ENCODE results near the gene BLACAT1.

DNA sequence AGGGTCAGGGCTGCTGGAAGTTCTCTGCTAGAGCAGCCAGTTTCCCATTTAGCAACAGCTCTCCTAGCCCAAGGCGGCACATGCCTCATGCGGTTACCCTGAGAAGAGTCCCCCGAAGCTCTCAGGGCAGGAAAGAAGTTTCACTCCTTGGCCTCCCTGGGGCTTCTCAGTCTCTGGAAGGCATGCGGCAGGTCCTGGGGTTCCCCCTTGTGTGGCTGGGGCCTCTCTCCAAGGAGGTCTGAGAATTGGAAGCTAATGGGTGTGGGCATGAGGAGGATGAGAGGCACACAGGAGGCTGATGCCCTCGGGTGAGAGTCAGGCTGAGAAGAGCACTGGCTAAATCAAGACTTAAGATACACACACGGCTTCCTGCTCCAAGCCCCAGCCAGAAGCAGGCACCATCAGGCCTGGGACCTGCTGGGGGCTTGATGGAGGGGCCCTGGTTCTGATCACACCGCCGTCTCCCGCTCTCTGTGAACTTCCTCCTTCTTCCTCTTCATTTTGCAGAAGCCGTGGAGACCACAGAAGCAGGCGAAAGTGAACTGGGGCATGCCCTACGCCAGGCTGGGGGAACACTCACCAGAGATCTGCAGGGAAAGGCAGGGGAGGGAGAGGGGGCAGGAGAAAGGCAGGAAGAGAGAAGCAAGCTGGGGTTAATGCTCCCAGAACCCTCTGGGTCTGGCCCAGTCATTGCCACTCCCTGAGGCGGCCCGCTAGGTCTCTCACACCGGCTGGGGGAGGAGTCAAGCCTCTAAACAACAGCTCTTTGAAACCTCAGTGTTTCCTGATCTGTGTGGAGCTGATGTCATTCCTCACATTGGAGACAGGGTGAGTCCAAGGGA is 15.1 kb downstream of the BLACAT1 start:
- TF ChIP-seq, protein P1, sequence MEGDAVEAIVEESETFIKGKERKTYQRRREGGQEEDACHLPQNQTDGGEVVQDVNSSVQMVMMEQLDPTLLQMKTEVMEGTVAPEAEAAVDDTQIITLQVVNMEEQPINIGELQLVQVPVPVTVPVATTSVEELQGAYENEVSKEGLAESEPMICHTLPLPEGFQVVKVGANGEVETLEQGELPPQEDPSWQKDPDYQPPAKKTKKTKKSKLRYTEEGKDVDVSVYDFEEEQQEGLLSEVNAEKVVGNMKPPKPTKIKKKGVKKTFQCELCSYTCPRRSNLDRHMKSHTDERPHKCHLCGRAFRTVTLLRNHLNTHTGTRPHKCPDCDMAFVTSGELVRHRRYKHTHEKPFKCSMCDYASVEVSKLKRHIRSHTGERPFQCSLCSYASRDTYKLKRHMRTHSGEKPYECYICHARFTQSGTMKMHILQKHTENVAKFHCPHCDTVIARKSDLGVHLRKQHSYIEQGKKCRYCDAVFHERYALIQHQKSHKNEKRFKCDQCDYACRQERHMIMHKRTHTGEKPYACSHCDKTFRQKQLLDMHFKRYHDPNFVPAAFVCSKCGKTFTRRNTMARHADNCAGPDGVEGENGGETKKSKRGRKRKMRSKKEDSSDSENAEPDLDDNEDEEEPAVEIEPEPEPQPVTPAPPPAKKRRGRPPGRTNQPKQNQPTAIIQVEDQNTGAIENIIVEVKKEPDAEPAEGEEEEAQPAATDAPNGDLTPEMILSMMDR (IDR thresholded peaks at IDR 0.05) = no peak
- TF ChIP-seq POLR2A (IDR thresholded peaks at IDR 0.05) = no peak
